K562 (cell line): ENCODE data around the gene FUT9. TPM values are rescaled to one million over a fixed set of nuclear protein-coding genes. Genes with fewer than 3 reads are reported as not detected.

ENCODE experiments used
- ATAC-seq: fragments of 200-7000 bp; cut with Tn5 transposase; 3 replicates; pipeline ENCODE4 v1.9.1; 2020; ENCODE audit warnings: moderate library complexity
- BruUV-seq: library from RNA; stranded (reverse); fragments of 400-500 nt; replicated peaks from 2 replicates; lab custom pipeline; 2021; lab: Mats Ljungman, UMichigan
- CTCF ChIA-PET: fragments of 300-600 bp; formaldehyde crosslinking; extraction: SDS; loops from one replicate; lab custom pipeline; 2021; ENCODE audit warnings: low intra/inter-chr PET ratio; lab: Yijun Ruan, JAX
- POLR2A ChIA-PET: fragments of 300-600, 350-650 bp; sonication (Branson Sonifier 250); formaldehyde crosslinking; extraction: SDS; loops from one replicate; lab custom pipeline; 2021; ENCODE audit warnings: antibody characterized with exemption, inconsistent platforms; lab: Yijun Ruan, JAX
- DNase-seq, 4 experiments: peaks; one replicate each; pipeline versions ENCODE4 v3.0.0 to v3.0.0-alpha.2; 2011 to 2018; ENCODE audit warnings: low spot score in 3 of 4, mixed read lengths in 3 of 4; ENCODE audit errors: extremely low read depth in 1 of 4
- FAIRE-seq: peaks from 2 replicates; lab custom pipeline; 2011; peaks lifted over from hg19 to GRCh38; lab: Jason Lieb, UNC
- H2AFZ ChIP-seq: 2 replicates; pipeline ENCODE4 v1.6.0; 2011; ENCODE audit warnings: low read depth, low read length, control low read depth, inconsistent platforms
- H3K27ac ChIP-seq: fragments of 200-600 bp; 3 replicates; pipeline ENCODE4 v1.8.0; 2011; ENCODE audit warnings: low read depth, mild to moderate bottlenecking, control low read depth, inconsistent platforms, low read length, moderate library complexity, mixed read lengths; ENCODE audit errors: extremely low read depth
- H3K27me3 ChIP-seq, 2 experiments: fragments of 300-600 bp in 1 of 2; 2 replicates in 1 of 2; 3 replicates in 1 of 2; pipeline versions ENCODE4 v1.6.0 to v1.8.0; 2011; ENCODE audit warnings: inconsistent platforms in 2 of 2, low read length in 2 of 2, mild to moderate bottlenecking in 1 of 2, mixed read lengths in 1 of 2, moderate library complexity in 1 of 2; ENCODE audit not compliant: control insufficient read depth in 2 of 2, insufficient read depth in 2 of 2
- H3K36me3 ChIP-seq: fragments of 300-600 bp; 3 replicates; pipeline ENCODE4 v1.8.0; 2011; ENCODE audit warnings: mild to moderate bottlenecking, low read length, inconsistent platforms; ENCODE audit not compliant: control insufficient read depth, insufficient read depth
- H3K4me1 ChIP-seq, 2 experiments: fragments of 200-600 bp in 1 of 2; replicated peaks in 1 of 2; 2 replicates in 1 of 2; 3 replicates in 1 of 2; pipeline versions ENCODE4 v1.5.1 to v1.8.0; 2011; ENCODE audit warnings: inconsistent platforms in 2 of 2, low read length in 2 of 2, mild to moderate bottlenecking in 1 of 2, mixed read lengths in 1 of 2, moderate library complexity in 1 of 2; ENCODE audit not compliant: control insufficient read depth in 2 of 2, insufficient read depth in 2 of 2
- H3K4me2 ChIP-seq: 2 replicates; pipeline ENCODE4 v1.6.1; 2011; ENCODE audit warnings: low read length, control low read depth, inconsistent platforms, mixed read lengths; ENCODE audit not compliant: insufficient read depth
- H3K4me3 ChIP-seq: fragments of 200-600 bp; sonication (generic), shearing (Covaris generic); 2 replicates; pipeline ENCODE4 v1.5.1; 2016; ENCODE audit warnings: control low read depth, inconsistent platforms
- H3K79me2 ChIP-seq: fragments of 200-600 bp; 3 replicates; pipeline ENCODE4 v1.8.0; 2011; ENCODE audit warnings: low read length, inconsistent platforms; ENCODE audit not compliant: control insufficient read depth, insufficient read depth
- H3K9ac ChIP-seq, 2 experiments: 2 replicates each; pipeline versions ENCODE4 v1.6.0 to v1.6.1; 2011; ENCODE audit warnings: low read depth in 2 of 2, low read length in 2 of 2, control low read depth in 1 of 2, inconsistent platforms in 1 of 2, mild to moderate bottlenecking in 1 of 2, mixed read lengths in 1 of 2; ENCODE audit not compliant: insufficient read depth in 1 of 2
- H3K9me1 ChIP-seq: one replicate; pipeline ENCODE4 v1.6.0; 2011; ENCODE audit warnings: inconsistent platforms, mild to moderate bottlenecking, low read length, moderate library complexity; ENCODE audit not compliant: control insufficient read depth, insufficient read depth
- H3K9me3 ChIP-seq: replicated peaks from 2 replicates; pipeline ENCODE4 v1.5.1; 2011; ENCODE audit warnings: low read depth, low read length, inconsistent platforms; ENCODE audit not compliant: control insufficient read depth, insufficient read depth
- H4K20me1 ChIP-seq: replicated peaks from 2 replicates; pipeline ENCODE4 v1.6.1; 2011; ENCODE audit warnings: low read length, inconsistent platforms, mixed read lengths; ENCODE audit not compliant: control insufficient read depth, insufficient read depth
- GTF2F1 ChIP-seq: IDR thresholded peaks from 2 replicates; pipeline ENCODE4 v1.6.1; 2011; ENCODE audit warnings: low read depth, low read length, improper control_type of control experiment
- JUNB ChIP-seq: fragments of 450-650 bp; formaldehyde crosslinking; conservative IDR thresholded peaks from 2 replicates; pipeline ENCODE4 v1.4.0; 2020; ENCODE audit warnings: mild to moderate bottlenecking
- POLR2AphosphoS5 ChIP-seq: IDR thresholded peaks from 2 replicates; pipeline ENCODE4 v1.6.1; 2011; ENCODE audit warnings: mild to moderate bottlenecking, low read depth, low read length, moderate library complexity; ENCODE audit not compliant: control insufficient read depth, insufficient read depth
- SRF ChIP-seq, 2 experiments: fragments of 250-450, 450-650 bp in 1 of 2; sonication (Bioruptor Pico) in 1 of 2; sonication (generic) in 1 of 2; formaldehyde crosslinking; IDR thresholded peaks; 2 replicates each; pipeline versions ENCODE4 v1.5.0 to v1.5.1; 2020 to 2022; ENCODE audit warnings: mild to moderate bottlenecking in 1 of 2, missing genetic modification reagents in 1 of 2
- ZNF277 ChIP-seq: fragments of 250-450 bp; sonication (Bioruptor Pico); IDR thresholded peaks from 2 replicates; pipeline ENCODE4 v1.8.0; 2022; ENCODE audit warnings: inconsistent platforms, mild to moderate bottlenecking, moderate library complexity, borderline replicate concordance
- WGBS: fragments of 100-300 bp; shearing (Covaris generic); methylation state at CpG from one replicate; pipeline ENCODE4 v1.1.6; 2016; ENCODE audit warnings: low coverage, mixed read lengths; ENCODE audit not compliant: insufficient coverage; ENCODE audit errors: missing lambda C conversion rate; 5-methylcytosine and 5-hydroxymethylcytosine counted together
- in situ Hi-C: fragments of 300-500 bp; cut with MboI; formaldehyde crosslinking; loops from 4 replicates; pipeline ENCODE4 v1.15.0; 2018; ENCODE audit warnings: inconsistent platforms, mixed read lengths
- intact Hi-C: fragments of 100-400 bp; cut with micrococcal nuclease; formaldehyde crosslinking; loops from 2 replicates; pipeline ENCODE4 v1.14.2; 2022
- polyA plus RNA-seq, 8 experiments: library from polyadenylated mRNA; depleted of rRNA in 4 of 8; stranded (reverse) in 5 of 8; unstranded in 3 of 8; fragments of >200 nt; fragmentation: Nextera tagmentation in 2 of 8; fragmentation: Illumina TruSeq in 1 of 8; extraction: Ambion mirVana in 2 of 8; extraction: Trizol in 1 of 8; gene quantifications; 2 replicates each; pipeline versions ENCODE4 v1.2.1 to v1.2.3, GENCODE V29; 2011 to 2014; ENCODE audit warnings: inconsistent platforms in 1 of 8, missing spikeins in 1 of 8
- total RNA-seq, 7 experiments: library from RNA; depleted of rRNA in 6 of 7; stranded (reverse); fragments of >200 nt in 6 of 7; fragmentation: Illumina TruSeq in 2 of 7; extraction: Trizol in 2 of 7; gene quantifications; 2 replicates each; pipeline versions ENCODE4 v1.2.1 to v1.2.3, GENCODE V29; 2011 to 2021; ENCODE audit warnings: low replicate concordance in 1 of 7

The FUT9 gene
- total and polyA plus RNA-seq, 9 of the 15 experiments (the other 6 are each of a cell fraction or from before 2014, with no cell fraction given), result not detected

GRCh38 chr6:96142142-96142541 is 126.4 kb downstream of the FUT9 start (continued):
- no peak for TF ChIP-seq GTF2F1
- TF ChIP-seq ZNF277 (CRISPR knock-in tag), result no peak
- TF ChIP-seq SRF (CRISPR knock-in tag; IDR thresholded peaks at IDR 0.05), result no peak

DNA sequence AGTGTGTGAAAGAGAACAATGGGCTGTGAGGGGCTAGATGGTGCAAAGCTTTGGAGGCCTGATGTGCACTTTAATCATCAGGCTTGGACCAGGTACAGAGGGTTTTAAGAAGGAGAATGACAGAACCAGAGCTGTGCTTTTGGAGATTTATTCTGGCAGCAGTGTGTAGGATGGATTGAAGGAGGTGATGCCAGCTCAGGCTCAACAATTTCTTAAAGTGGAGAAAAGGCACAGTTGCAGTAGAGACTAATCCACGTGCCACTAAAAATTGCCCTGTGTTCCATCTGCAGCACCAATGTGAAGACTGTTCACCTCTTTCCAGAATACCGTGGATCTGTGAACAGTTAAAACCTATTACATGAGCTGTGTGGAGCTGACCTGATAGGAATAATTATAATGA is 134.7 kb downstream of the FUT9 start:
- Histone ChIP-seq H4K20me1 (no peaks in the 10 kb centered on the region), H3K4me3 (no peak overlapping the region), H3K9me3 (no peaks in the 10 kb centered on the region), H3K79me2 (no peaks in the 10 kb centered on the region), H3K9me1 (no peaks in the 10 kb centered on the region), H3K36me3 (no peaks in the 10 kb centered on the region), H3K4me2 (no peak overlapping the region), H3K27ac (no peak overlapping the region), H3K4me1 (no peaks in the 10 kb centered on the region), H2AFZ (no peak overlapping the region), H3K27me3 (no peaks in the 10 kb centered on the region), H3K9ac (no peak overlapping the region)
- DNase-seq (no peak), ATAC-seq (no peak), FAIRE-seq (no peak)
- BruUV-seq, result no TSS peak
- POLR2A ChIA-PET, result no interaction called here
- 5% methylated on average over 2 of the region's 2 CpGs for WGBS
- CTCF ChIA-PET, result no interaction called here
- in situ Hi-C loops (no loop called here), intact Hi-C loops (no loop called here)
- TF ChIP-seq JUNB (CRISPR knock-in tag) (no peak), POLR2AphosphoS5 (no peak)
